Measurements from ENCODE around the gene NUDT14.

DNA sequence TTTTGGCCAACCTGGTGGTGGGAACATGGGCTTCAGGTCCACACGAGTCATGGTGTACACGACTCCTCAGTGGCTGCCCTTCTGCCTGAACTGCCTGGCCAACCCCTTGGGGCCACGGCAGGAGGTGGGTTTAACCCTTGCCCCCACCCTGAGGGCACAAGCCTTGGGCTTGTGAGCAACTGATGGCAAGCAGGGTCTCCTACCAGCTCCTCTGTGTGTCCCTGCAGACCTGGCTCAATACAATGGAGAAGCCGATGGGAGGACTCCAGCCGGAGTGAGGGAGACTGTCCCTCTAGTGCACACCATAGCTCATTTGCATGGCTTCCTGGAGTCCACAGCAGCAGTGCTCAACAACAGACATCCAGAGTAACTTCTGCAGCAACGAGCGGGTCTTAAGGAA lies 40.5 kb downstream of the NUDT14 start:
- TF ChIP-seq CTCF (conservative IDR thresholded peaks at IDR 0.05; ENCODE audit: low read depth, low read length) (no peak), EZH2 (IDR thresholded peaks at IDR 0.05; ENCODE audit: low read length, unreplicated experiment) (no peak)

Data from PC-3 (cell line).